Stimulated activated naive B cell treated with anti-CD40 and anti-IgM and Interleukin-4, amounts not matched to agents 10 μg/mL and 1 μg/mL and 100 μg/mL, for 72 hours (primary cell): ENCODE data around the gene CSRP1.
"Not testable (repeated sequence)": the region's sequence is repeated elsewhere in the genome, so short reads cannot be mapped to it uniquely, and the experiment has no call there.

Source experiments
- ATAC-seq, 2 donors: fragments of 150-1000 bp; cut with Tn5 transposase; replicated peaks; 2 replicates each; pipeline ENCODE4 v1.10.0; 2021; ENCODE audit warnings: moderate library complexity in 1 of 2
- DNase-seq: peaks from one replicate; pipeline ENCODE4 v3.0.0; 2021
- H3K27ac Mint-ChIP-seq: one replicate; pipeline ENCODE4 v1.8.0; 2022; ENCODE audit warnings: mild to moderate bottlenecking, mixed read lengths
- H3K27me3 Mint-ChIP-seq, 2 donors: one replicate each; pipeline ENCODE4 v1.8.0; 2022; ENCODE audit warnings: mixed read lengths in 2 of 2
- H3K36me3 Mint-ChIP-seq, 2 donors: one replicate each; pipeline ENCODE4 v1.8.0; 2022; ENCODE audit warnings: mixed read lengths in 2 of 2, mild to moderate bottlenecking in 1 of 2
- H3K4me1 Mint-ChIP-seq, 2 donors: one replicate each; pipeline ENCODE4 v1.8.0; 2022; ENCODE audit warnings: mixed read lengths in 2 of 2, mild to moderate bottlenecking in 1 of 2
- H3K4me3 Mint-ChIP-seq, 2 donors: one replicate each; pipeline ENCODE4 v1.8.0; 2022; ENCODE audit warnings: mild to moderate bottlenecking in 2 of 2, mixed read lengths in 2 of 2, moderate library complexity in 1 of 2
- H3K9me3 Mint-ChIP-seq, 2 donors: one replicate each; pipeline ENCODE4 v1.8.0; 2022; ENCODE audit warnings: mixed read lengths in 2 of 2, mild to moderate bottlenecking in 1 of 2

The CSRP1 gene

DNA sequence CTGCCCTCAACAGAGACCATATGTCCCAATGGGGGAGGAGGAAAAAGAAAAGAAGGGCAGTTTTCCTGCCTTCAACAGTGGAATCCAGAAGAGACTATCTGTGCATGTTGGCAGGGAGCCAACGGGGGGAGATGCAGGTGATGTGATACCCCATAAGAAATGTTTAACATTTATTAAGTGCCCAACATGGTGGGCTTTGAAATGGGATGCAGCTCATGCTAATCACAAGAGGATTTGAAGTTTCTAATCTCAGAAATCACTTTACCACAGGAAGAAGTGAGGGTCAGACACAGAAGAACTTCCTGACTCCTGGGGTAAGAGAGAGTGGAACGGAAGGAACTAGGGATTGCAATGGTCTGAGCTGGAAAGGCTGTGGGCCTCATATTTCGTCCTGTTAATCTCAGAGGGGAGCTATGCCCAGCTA is 16.2 kb downstream of the CSRP1 start:
- no peak overlapping the region for H3K27ac Mint-ChIP-seq
- peaks cover 0 to 8% of the 10 kb centered on the region in 2 donors for H3K9me3 Mint-ChIP-seq
- H3K27me3 Mint-ChIP-seq, result no peaks in the 10 kb centered on the region
- ATAC-seq, result no peak
- DNase-seq, result no peak
- H3K4me3 Mint-ChIP-seq, result no peak overlapping the region
- peaks cover 0 to 7% of the 10 kb centered on the region in 2 donors for H3K4me1 Mint-ChIP-seq
- H3K36me3 Mint-ChIP-seq, result peaks cover 50 to 63% of the 10 kb centered on the region in 2 donors

GRCh38 chr1:201489643-201490261 is 17.2 kb downstream of the CSRP1 start:
- H3K36me3 Mint-ChIP-seq, result peaks cover 48 to 63% of the 10 kb centered on the region in 2 donors
- H3K27ac Mint-ChIP-seq, result no peak overlapping the region
- H3K4me1 Mint-ChIP-seq, result peaks cover 0 to 7% of the 10 kb centered on the region in 2 donors
- peaks cover 0 to 8% of the 10 kb centered on the region in 2 donors for H3K9me3 Mint-ChIP-seq
- DNase-seq, result no peak
- peak; percentile 36 to 60 for ATAC-seq
- H3K4me3 Mint-ChIP-seq, result no peak overlapping the region
- H3K27me3 Mint-ChIP-seq, result no peaks in the 10 kb centered on the region

DNA sequence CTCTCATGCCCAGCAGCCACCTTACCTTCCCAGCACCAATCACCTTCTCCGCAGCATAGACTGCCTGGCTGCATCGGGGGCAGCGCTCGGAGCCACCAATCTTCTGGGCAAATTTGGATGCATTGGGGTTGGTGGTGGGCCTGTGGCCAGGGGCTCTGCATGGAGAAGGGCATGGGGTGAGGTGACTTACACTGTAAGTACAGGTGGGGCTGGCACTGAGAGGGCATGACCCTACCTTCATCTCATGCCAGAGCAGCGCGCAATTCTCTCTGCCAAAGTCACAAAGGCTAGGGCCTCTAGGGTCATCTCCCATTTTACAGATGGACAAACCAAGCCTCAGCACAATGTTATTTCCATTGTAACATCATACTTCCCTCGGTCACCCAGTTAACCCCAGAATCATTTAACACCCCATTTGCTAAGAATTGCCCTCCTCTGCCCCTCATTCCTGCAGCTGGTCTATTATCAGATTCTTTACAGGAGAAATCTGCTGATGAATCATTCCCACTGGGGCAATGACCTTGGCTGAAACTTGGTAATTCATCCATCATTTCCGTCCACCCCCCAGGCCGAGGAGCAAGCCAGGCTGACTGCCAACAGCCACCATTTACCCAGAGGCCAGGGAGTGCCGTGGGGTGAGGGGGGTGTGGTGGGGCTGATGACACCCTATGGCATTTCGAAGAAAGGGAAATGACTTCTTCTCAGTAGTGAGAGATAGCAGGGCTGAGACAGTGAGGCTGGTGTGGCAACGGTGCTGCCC is 17.9 kb downstream of the CSRP1 start:
- H3K4me1 Mint-ChIP-seq, result peaks cover 0 to 7% of the 10 kb centered on the region in 2 donors
- ATAC-seq, result peak in 1 of 2 donors; percentile 29

GRCh38 chr1:201487742-201488141 is 19.2 kb downstream of the CSRP1 start:
- Mint-ChIP-seq H3K4me3 (no peak overlapping the region), H3K27ac (no peak overlapping the region), H3K36me3 (peaks cover 32 to 54% of the 10 kb centered on the region in 2 donors), H3K4me1 (peaks cover 2 to 9% of the 10 kb centered on the region in 2 donors), H3K9me3 (no peaks in the 10 kb centered on the region), H3K27me3 (no peaks in the 10 kb centered on the region)
- DNase-seq (no peak), ATAC-seq (no peak)

More for the DNA sequence above, 17.9 kb downstream of the CSRP1 start:
- no peak overlapping the region for H3K4me3 Mint-ChIP-seq
- peaks cover 44 to 63% of the 10 kb centered on the region in 2 donors for H3K36me3 Mint-ChIP-seq
- no peak for DNase-seq
- H3K27me3 Mint-ChIP-seq, result no peaks in the 10 kb centered on the region
- no peak overlapping the region for H3K27ac Mint-ChIP-seq
- peaks cover 0 to 6% of the 10 kb centered on the region in 2 donors for H3K9me3 Mint-ChIP-seq

GRCh38 chr1:201486187-201486586 is 20.7 kb downstream of the CSRP1 start:
- DNase-seq (no peak), ATAC-seq (no peak)
- H3K9me3 Mint-ChIP-seq, result no peaks in the 10 kb centered on the region
- peaks cover 1 to 8% of the 10 kb centered on the region in 2 donors for H3K27me3 Mint-ChIP-seq
- no peak overlapping the region for H3K4me3 Mint-ChIP-seq
- H3K4me1 Mint-ChIP-seq, result peaks cover 17 to 21% of the 10 kb centered on the region in 2 donors
- H3K27ac Mint-ChIP-seq, result no peak overlapping the region
- H3K36me3 Mint-ChIP-seq, result peaks cover 28 to 44% of the 10 kb centered on the region in 2 donors

DNA sequence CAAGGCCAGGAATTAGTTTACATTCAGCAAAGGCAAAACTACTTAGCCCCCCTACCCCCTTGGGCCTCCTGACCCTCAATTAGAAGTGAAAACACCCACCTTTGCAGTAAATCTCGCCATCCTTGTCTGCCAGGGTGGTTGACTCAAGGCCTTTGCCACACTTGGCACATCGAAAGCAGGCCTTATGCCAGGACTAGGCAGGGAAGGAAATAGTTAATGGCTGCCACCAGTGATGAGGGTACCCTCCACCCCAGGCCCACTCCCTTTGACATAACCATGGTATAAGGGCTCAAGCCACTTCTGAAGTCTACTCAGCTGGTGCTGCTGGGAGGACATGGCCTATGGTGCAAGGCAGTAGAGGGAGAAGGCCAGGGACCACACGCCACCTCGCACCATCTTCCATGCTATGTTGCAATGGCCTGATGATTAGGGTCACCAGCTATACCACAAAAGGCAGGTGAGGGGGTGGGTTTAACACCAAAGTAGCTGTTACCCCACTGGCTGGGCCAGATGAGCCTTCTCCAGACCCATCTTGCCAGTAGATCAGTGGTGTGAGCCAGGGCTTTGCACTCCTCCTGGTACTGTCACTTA is 21.6 kb downstream of the CSRP1 start:
- Mint-ChIP-seq H3K4me1 (peaks cover 22 to 27% of the 10 kb centered on the region in 2 donors), H3K27me3 (peaks cover 5 to 15% of the 10 kb centered on the region in 2 donors), H3K4me3 (no peak overlapping the region), H3K27ac (no peak overlapping the region), H3K36me3 (peaks cover 23 to 37% of the 10 kb centered on the region in 2 donors), H3K9me3 (no peaks in the 10 kb centered on the region)
- DNase-seq, result no peak
- no peak for ATAC-seq

DNA sequence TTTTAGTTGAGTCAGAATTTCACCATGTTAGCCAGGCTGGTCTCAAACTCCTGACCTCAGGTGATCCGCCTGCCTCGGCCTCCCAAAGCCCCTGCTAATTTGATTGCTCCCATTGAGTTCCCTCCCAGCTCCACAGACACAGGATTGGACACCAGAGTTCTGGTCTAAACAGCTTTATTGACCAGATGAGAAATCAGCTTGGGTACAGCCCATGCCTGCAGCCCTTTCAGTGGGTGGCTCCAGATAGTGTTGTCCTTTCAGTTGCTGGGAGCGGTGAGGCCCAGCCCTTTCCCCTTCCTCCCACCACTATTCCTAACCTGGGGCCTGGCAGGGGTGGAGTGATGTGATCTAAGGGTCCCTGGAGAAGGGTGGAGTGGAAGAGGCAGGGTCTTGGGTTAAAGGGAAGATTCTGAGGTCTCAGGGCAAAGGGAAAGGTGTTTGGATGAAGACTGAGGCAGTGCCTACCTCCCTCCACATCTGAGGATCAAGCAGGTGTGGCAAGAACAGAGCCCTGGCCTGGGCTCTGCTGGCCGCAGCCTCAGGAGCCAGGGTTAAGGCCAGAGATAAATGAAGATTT is 23.5 kb downstream of the CSRP1 start:
- peaks cover 21 to 30% of the 10 kb centered on the region in 2 donors for H3K4me1 Mint-ChIP-seq
- no peak overlapping the region for H3K27ac Mint-ChIP-seq
- H3K9me3 Mint-ChIP-seq, result no peaks in the 10 kb centered on the region
- H3K36me3 Mint-ChIP-seq, result peaks cover 14 to 23% of the 10 kb centered on the region in 2 donors
- DNase-seq, result no peak
- ATAC-seq, result no peak
- H3K27me3 Mint-ChIP-seq, result peaks cover 5 to 15% of the 10 kb centered on the region in 2 donors
- no peak overlapping the region for H3K4me3 Mint-ChIP-seq

GRCh38 chr1:201482755-201483154 is 24.2 kb downstream of the CSRP1 start:
- ATAC-seq, result peak in 1 of 2 donors; percentile 47
- Mint-ChIP-seq H3K4me1 (peaks cover 21 to 30% of the 10 kb centered on the region in 2 donors), H3K27ac (no peak overlapping the region), H3K27me3 (peaks cover 5 to 15% of the 10 kb centered on the region in 2 donors), H3K36me3 (peaks cover 9 to 18% of the 10 kb centered on the region in 2 donors), H3K4me3 (no peak overlapping the region), H3K9me3 (no peaks in the 10 kb centered on the region)
- DNase-seq, result peak; percentile 9

DNA sequence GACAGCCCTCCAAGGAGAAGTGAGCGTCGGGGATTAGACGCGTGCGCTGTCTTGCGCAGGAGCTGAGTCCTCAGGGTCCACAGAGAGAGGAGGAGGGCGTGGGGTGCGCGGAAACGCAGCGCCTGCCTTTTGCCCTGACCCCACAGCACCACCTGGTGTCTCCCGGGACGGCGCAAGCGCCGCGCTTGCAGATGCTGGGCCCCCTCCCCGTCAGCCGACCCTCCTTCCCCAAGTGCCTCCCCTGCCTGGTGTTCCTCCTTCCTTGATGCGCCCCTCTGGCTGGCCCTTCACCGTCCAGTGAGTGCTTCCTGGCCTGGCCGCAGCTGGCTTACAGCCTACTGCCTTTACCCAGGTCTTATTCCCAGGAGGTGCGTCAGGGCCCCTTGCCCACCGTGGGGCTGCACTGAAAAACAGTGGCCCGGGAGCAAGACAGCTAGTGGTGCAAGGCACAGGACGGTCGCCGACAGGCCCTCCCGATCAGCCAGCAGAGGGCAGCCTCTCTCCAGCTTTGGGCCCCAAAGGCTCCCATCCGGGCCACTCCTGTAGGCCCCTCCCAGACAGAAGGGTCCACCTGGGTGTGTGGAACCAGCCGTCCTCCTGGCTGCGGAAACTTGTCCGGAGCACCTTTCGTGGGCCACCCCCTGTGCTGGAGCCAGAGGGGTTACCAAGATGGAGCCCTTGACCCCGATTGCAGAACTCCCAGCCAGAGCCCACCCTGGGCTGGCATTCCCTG is 25.0 kb downstream of the CSRP1 start:
- Mint-ChIP-seq H3K36me3 (peaks cover 8 to 17% of the 10 kb centered on the region in 2 donors), H3K27ac (no peak overlapping the region), H3K9me3 (no peaks in the 10 kb centered on the region), H3K4me1 (peaks cover 21 to 30% of the 10 kb centered on the region in 2 donors), H3K27me3 (peaks cover 5 to 15% of the 10 kb centered on the region in 2 donors), H3K4me3 (peak overlapping the region; percentile 84 to 88)
- peak; percentile 85 to 89 for ATAC-seq
- peak; percentile 70 for DNase-seq

DNA sequence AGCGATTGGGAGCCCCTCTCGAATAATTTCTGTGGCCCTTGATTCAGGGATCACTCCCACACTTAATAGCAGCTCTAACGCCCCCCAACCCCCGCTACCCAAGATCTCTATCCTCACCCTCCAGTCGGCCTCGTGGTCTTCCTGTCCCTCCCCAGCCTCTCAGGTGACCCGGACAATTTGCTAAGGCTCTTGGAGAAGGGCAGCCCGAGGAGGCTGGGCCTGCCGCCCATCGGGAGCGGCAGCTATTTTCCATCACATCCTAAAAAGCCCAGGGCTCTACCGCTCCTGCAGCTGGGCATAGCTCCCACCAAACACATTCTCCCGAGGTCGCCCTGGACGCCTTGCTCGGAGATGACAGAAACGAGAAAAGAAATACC is 25.9 kb downstream of the CSRP1 start:
- Mint-ChIP-seq H3K36me3 (peaks cover 8 to 17% of the 10 kb centered on the region in 2 donors), H3K4me3 (peak overlapping the region; percentile 84 to 88), H3K27me3 (peaks cover 9 to 22% of the 10 kb centered on the region in 2 donors), H3K4me1 (peaks cover 21 to 30% of the 10 kb centered on the region in 2 donors), H3K9me3 (no peaks in the 10 kb centered on the region), H3K27ac (peak overlapping the region; percentile 76)
- ATAC-seq, result no peak
- no peak for DNase-seq

- peaks cover 9 to 22% of the 10 kb centered on the region in 2 donors for H3K27me3 Mint-ChIP-seq
- H3K27ac Mint-ChIP-seq, result peak overlapping the region; percentile 59
- peak overlapping the region; percentile 84 to 88 for H3K4me3 Mint-ChIP-seq
- H3K36me3 Mint-ChIP-seq, result peaks cover 8 to 17% of the 10 kb centered on the region in 2 donors
- peak; percentile 67 to 74 for ATAC-seq
- DNase-seq, result peak; percentile 46
- H3K9me3 Mint-ChIP-seq, result no peaks in the 10 kb centered on the region
- peaks cover 21 to 30% of the 10 kb centered on the region in 2 donors for H3K4me1 Mint-ChIP-seq
These were observed 26.5 kb downstream of the CSRP1 start for GRCh38 chr1:201480231-201481003.

DNA sequence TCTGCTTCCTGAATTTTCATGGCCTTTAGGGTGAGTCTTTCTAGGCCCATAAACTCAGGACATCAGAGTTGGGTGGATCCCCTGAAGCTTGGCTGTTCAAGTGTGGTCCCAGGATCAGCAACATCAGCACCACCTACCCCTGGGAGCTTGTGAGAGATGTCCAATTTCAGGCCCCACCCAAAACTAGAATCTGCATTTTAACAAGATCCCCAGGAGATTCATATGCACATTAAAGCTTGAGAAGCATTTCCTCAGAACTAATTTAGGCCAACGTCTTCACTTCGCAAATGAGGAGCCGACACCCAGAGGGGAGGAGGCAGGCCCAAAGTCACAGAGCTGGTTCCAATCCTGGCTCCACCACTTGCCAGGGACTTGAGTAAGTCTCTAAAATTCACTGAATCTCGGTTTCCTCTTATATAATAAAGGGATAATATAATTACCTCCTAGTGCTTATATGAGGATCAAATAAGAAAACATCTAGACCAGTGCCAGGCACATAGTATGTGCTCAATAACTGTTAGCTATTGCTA is 27.7 kb downstream of the CSRP1 start:
- no peak overlapping the region for H3K4me3 Mint-ChIP-seq
- no peak for DNase-seq
- peaks cover 21 to 30% of the 10 kb centered on the region in 2 donors for H3K4me1 Mint-ChIP-seq
- H3K9me3 Mint-ChIP-seq, result no peaks in the 10 kb centered on the region
- H3K27me3 Mint-ChIP-seq, result peaks cover 9 to 23% of the 10 kb centered on the region in 2 donors
- no peak for ATAC-seq
- peaks cover 2 to 7% of the 10 kb centered on the region in 2 donors for H3K36me3 Mint-ChIP-seq
- no peak overlapping the region for H3K27ac Mint-ChIP-seq

- peaks cover 21 to 30% of the 10 kb centered on the region in 2 donors for H3K4me1 Mint-ChIP-seq
- H3K4me3 Mint-ChIP-seq, H3K27ac Mint-ChIP-seq, DNase-seq, H3K36me3 Mint-ChIP-seq, H3K9me3 Mint-ChIP-seq, ATAC-seq: not testable (repeated sequence)
- peaks cover 9 to 29% of the 10 kb centered on the region in 2 donors for H3K27me3 Mint-ChIP-seq
These were observed 28.3 kb downstream of the CSRP1 start for GRCh38 chr1:201478666-201479065.
